Measurements from ENCODE around the gene LRRC27. TPM values are rescaled to one million over a fixed set of nuclear protein-coding genes. Genes with fewer than 3 reads are reported as not detected.
"Not testable (repeated sequence)": the region's sequence is repeated elsewhere in the genome, so short reads cannot be mapped to it uniquely, and the experiment has no call there.

Gene LRRC27
- polyA plus RNA-seq, 2 donors, result 2.3 to 2.6 TPM

DNA sequence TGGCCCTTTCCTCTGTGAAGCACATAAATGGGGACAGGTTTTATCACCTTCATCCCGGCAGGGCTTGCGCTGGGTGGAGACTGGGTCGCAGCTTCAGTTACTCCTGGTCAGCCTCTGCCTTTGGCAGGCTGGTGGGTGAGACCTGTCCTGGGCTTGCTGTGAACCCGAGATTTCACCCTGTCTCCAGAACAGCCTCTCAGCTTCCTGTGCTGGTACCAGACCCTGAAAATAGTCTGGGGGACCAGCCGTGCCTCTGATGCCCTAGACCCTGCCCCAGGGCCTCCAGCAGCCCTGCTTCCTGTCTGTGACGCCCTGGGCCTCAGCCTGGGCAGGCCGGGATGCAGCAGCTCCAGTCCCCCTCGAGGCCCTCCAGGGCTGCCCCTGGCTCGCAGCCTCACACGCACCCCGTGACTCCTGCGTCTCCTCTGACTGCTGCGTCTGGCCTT is 51.8 kb downstream of the LRRC27 start:
- H3K4me3 ChIP-seq (ENCODE audit: low read depth in 1 of 2, low read length in 2 of 2), result no peak overlapping the region
- H3K9me3 ChIP-seq (ENCODE audit: control insufficient read depth in 2 of 2, insufficient read depth in 1 of 2, low read depth in 1 of 2, low read length in 1 of 2), result no peaks in the 10 kb centered on the region
- 64 to 67% methylated on average over 13 of the region's 13 CpGs for WGBS, 2 donors
- H3K27ac ChIP-seq (ENCODE audit: low read depth in 2 of 2, low read length in 1 of 2), result no peak overlapping the region
- no peaks in the 10 kb centered on the region for H3K27me3 ChIP-seq (ENCODE audit: control insufficient read depth in 1 of 2, insufficient read depth in 2 of 2, low read length in 2 of 2)
- no peaks in the 10 kb centered on the region for H3K36me3 ChIP-seq (ENCODE audit: control insufficient read depth in 2 of 2, insufficient read depth in 2 of 2, low read length in 1 of 2)
- H3K4me1 ChIP-seq (ENCODE audit: control insufficient read depth in 2 of 2, insufficient read depth in 2 of 2, low read length in 1 of 2), result peaks cover 0 to 2% of the 10 kb centered on the region in 2 donors

DNA sequence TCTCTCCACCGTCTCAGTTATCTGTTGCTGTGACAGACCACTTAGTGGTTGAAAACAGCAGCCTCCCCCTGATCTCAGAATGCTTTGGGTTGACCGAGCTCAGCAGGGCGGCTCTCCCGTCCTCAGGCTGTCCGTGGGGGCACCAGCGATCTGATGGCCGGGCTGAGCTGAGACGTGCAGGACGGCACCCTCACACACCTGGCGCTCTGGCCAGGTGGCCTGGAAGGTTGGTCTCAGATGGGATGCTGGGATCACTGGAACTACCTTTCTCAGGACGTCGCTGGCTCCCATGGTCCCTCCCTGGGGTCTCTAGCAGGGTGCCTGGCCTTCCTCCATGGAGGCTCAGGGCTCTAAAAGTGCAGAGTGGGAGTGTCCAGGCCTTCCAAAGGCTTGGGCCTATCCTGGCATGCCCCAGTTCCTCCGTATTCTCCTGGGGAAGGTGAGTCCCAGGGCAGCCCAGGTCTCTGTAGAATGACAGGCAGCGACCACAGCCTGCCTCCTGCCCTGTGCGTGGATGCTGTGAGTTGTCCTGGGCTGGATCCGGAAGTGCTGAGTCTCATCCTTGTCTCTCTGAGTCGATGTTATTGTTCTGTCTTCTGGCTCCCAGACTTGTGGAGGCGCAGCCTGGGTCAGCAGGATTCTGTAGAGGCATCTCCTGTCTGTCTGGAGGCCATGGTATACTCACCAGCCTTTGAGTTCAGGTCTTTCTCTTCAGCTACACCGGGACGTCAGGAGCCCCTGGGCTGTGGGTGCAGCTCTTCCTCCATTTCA is 52.8 kb downstream of the LRRC27 start:
- Histone ChIP-seq H3K36me3 (ENCODE audit: control insufficient read depth in 2 of 2, insufficient read depth in 2 of 2, low read length in 1 of 2) (no peaks in the 10 kb centered on the region), H3K4me3 (ENCODE audit: low read depth in 1 of 2, low read length in 2 of 2) (no peak overlapping the region), H3K9me3 (ENCODE audit: control insufficient read depth in 2 of 2, insufficient read depth in 1 of 2, low read depth in 1 of 2, low read length in 1 of 2) (no peaks in the 10 kb centered on the region), H3K27me3 (ENCODE audit: control insufficient read depth in 1 of 2, insufficient read depth in 2 of 2, low read length in 2 of 2) (no peaks in the 10 kb centered on the region), H3K4me1 (ENCODE audit: control insufficient read depth in 2 of 2, insufficient read depth in 2 of 2, low read length in 1 of 2) (peaks cover 0 to 2% of the 10 kb centered on the region in 2 donors), H3K27ac (ENCODE audit: low read depth in 2 of 2, low read length in 1 of 2) (no peak overlapping the region)
- 86 to 88% methylated on average over 20 of the region's 20 CpGs for WGBS, 2 donors

DNA sequence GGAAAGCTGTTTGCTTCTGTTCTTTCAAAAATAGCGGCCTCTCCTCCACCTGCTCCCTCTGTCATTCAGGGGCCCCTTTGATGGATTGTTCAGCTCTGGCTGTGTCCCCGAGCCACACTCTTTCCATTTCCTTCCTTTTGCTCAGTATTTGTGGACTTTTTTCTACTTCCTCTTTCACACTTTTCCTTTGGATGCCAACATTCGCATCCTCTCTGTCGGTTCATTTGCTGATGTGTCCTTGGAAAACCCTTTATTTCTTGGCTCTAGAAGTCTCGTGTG is 53.3 kb downstream of the LRRC27 start:
- Histone ChIP-seq H3K27ac (ENCODE audit: low read depth in 2 of 2, low read length in 1 of 2) (no peak overlapping the region), H3K36me3 (ENCODE audit: control insufficient read depth in 2 of 2, insufficient read depth in 2 of 2, low read length in 1 of 2) (no peaks in the 10 kb centered on the region), H3K4me3 (ENCODE audit: low read depth in 1 of 2, low read length in 2 of 2) (no peak overlapping the region), H3K27me3 (ENCODE audit: control insufficient read depth in 1 of 2, insufficient read depth in 2 of 2, low read length in 2 of 2) (no peaks in the 10 kb centered on the region), H3K4me1 (ENCODE audit: control insufficient read depth in 2 of 2, insufficient read depth in 2 of 2, low read length in 1 of 2) (peaks cover 0 to 2% of the 10 kb centered on the region in 2 donors), H3K9me3 (ENCODE audit: control insufficient read depth in 2 of 2, insufficient read depth in 1 of 2, low read depth in 1 of 2, low read length in 1 of 2) (no peaks in the 10 kb centered on the region)
- 51 to 58% methylated on average over 5 of the region's 5 CpGs for WGBS, 2 donors

DNA sequence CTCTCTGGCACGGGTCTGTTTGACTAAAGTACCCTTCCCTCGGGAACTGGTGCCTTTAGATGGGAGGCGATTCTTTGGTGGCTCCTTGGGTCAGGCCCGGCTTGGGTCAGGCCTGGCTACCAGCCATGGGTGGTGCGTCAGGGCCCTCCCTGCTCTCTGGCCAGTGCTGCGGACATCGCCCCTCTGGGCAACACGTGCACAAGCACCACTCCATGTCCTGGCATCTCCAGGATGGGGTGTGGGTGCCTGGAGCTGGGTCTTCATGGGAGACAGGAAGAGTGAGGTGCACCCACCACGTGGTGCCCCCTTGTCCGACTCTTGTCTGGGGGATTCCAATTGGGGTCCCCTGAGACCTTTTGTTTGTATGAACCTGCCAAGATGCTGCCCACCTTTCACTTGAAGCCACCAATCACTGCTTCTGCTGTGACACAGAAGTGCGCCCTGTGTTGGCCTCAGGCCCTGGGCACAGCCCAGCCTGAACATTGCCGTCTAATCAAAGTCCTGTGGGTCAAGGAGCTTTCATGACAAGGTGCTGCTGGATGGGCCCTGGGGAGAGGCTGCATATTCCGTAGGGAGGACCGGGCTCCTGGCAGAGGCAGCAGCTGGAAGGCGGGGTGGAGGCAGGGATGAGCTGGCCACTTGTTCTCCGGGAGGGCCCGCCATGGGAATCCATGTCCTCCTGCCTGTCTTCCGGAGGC is 53.9 kb downstream of the LRRC27 start:
- Histone ChIP-seq H3K4me3 (ENCODE audit: low read depth in 1 of 2, low read length in 2 of 2) (no peak overlapping the region), H3K36me3 (ENCODE audit: control insufficient read depth in 2 of 2, insufficient read depth in 2 of 2, low read length in 1 of 2) (no peaks in the 10 kb centered on the region), H3K9me3 (ENCODE audit: control insufficient read depth in 2 of 2, insufficient read depth in 1 of 2, low read depth in 1 of 2, low read length in 1 of 2) (no peaks in the 10 kb centered on the region), H3K4me1 (ENCODE audit: control insufficient read depth in 2 of 2, insufficient read depth in 2 of 2, low read length in 1 of 2) (peaks cover 0 to 2% of the 10 kb centered on the region in 2 donors), H3K27me3 (ENCODE audit: control insufficient read depth in 1 of 2, insufficient read depth in 2 of 2, low read length in 2 of 2) (no peaks in the 10 kb centered on the region), H3K27ac (ENCODE audit: low read depth in 2 of 2, low read length in 1 of 2) (no peak overlapping the region)
- 83 to 84% methylated on average over 17 to 18 of the region's 18 CpGs for WGBS, 2 donors

DNA sequence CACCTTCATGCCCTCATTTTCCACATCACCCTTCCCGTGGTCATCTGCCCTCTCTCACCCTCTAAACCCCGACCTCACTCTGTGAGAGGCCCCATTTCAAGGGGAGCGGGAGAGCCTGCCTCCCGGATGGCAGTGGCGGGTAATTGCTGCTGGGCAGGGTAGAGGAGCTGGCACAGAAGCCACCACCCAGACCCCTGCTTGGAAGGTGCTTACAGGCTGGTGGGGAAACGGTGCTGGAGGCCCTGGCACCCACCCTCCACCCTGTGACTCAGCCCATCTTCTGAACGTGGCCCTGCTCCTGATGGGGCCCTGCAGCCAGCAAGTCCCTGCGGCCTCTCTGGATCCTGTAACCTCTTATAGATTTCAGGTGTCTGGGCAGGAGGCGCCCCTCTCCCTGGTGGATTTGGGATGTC is 54.4 kb downstream of the LRRC27 start:
- no peak overlapping the region for H3K4me3 ChIP-seq (ENCODE audit: low read depth in 1 of 2, low read length in 2 of 2)
- H3K36me3 ChIP-seq (ENCODE audit: control insufficient read depth in 2 of 2, insufficient read depth in 2 of 2, low read length in 1 of 2), result no peaks in the 10 kb centered on the region
- 71 to 76% methylated on average over 9 of the region's 9 CpGs for WGBS, 2 donors
- peaks cover 0 to 2% of the 10 kb centered on the region in 2 donors for H3K4me1 ChIP-seq (ENCODE audit: control insufficient read depth in 2 of 2, insufficient read depth in 2 of 2, low read length in 1 of 2)
- H3K27ac ChIP-seq (ENCODE audit: low read depth in 2 of 2, low read length in 1 of 2), result no peak overlapping the region
- H3K27me3 ChIP-seq (ENCODE audit: control insufficient read depth in 1 of 2, insufficient read depth in 2 of 2, low read length in 2 of 2), result no peaks in the 10 kb centered on the region
- no peaks in the 10 kb centered on the region for H3K9me3 ChIP-seq (ENCODE audit: control insufficient read depth in 2 of 2, insufficient read depth in 1 of 2, low read depth in 1 of 2, low read length in 1 of 2)

DNA sequence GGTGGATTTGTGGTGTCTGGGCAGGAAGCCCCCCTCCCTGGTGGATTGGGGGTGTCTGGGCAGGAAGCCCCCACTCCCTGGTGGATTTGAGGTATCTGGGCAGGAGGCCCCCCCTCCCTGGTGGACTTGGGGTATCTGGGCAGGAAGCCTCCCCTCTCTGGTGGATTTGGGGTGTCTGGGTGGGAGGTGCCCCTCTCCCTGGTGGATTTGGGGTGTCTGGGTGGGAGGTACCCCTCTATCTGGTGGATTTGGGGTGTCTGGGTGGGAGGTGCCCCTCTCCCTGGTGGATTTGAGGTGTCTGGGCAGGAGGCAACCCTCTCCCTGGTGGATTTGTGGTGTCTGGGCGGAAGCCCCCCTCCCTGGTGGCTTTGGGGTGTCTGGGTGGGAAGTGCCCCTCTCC is 54.9 kb downstream of the LRRC27 start:
- not testable (repeated sequence) for H3K4me1 ChIP-seq (ENCODE audit: control insufficient read depth in 2 of 2, insufficient read depth in 2 of 2, low read length in 1 of 2); H3K27ac ChIP-seq (ENCODE audit: low read depth in 2 of 2, low read length in 1 of 2); H3K4me3 ChIP-seq (ENCODE audit: low read depth in 1 of 2, low read length in 2 of 2); H3K9me3 ChIP-seq (ENCODE audit: control insufficient read depth in 2 of 2, insufficient read depth in 1 of 2, low read depth in 1 of 2, low read length in 1 of 2); H3K36me3 ChIP-seq (ENCODE audit: control insufficient read depth in 2 of 2, insufficient read depth in 2 of 2, low read length in 1 of 2); H3K27me3 ChIP-seq (ENCODE audit: control insufficient read depth in 1 of 2, insufficient read depth in 2 of 2, low read length in 2 of 2)
- 100% methylated on average over 1 of the region's 1 CpG for WGBS, 2 donors

DNA sequence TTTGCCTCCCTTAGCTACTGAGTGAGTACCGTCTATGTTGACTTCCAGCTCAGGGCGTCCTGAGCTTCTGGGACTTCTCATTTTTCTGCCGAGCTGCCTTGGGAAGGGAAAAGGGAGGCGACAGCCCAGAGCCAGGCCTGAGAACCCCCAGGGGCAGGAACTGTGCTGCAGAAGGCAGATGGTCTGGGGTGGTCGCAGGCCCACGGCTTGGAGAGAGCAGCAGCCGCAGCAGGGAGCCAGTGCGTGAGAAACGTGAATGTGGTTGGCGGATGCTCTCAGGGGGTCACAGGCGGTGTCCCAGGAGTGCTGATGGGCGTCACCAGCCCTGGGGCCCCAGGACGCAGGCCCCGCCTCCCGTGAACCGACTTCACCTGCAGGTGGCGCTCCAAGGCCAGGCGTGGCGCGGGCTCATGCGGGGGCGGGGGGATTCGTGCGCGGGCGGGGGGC is 55.8 kb downstream of the LRRC27 start:
- 3 to 6% methylated on average over 20 to 26 of the region's 26 CpGs for WGBS, 2 donors
- no peaks in the 10 kb centered on the region for H3K27me3 ChIP-seq (ENCODE audit: control insufficient read depth in 1 of 2, insufficient read depth in 2 of 2, low read length in 2 of 2)
- no peaks in the 10 kb centered on the region for H3K36me3 ChIP-seq (ENCODE audit: control insufficient read depth in 2 of 2, insufficient read depth in 2 of 2, low read length in 1 of 2)
- H3K9me3 ChIP-seq (ENCODE audit: control insufficient read depth in 2 of 2, insufficient read depth in 1 of 2, low read depth in 1 of 2, low read length in 1 of 2), result no peaks in the 10 kb centered on the region
- peaks cover 0 to 2% of the 10 kb centered on the region in 2 donors for H3K4me1 ChIP-seq (ENCODE audit: control insufficient read depth in 2 of 2, insufficient read depth in 2 of 2, low read length in 1 of 2)
- no peak overlapping the region for H3K27ac ChIP-seq (ENCODE audit: low read depth in 2 of 2, low read length in 1 of 2)
- no peak overlapping the region for H3K4me3 ChIP-seq (ENCODE audit: low read depth in 1 of 2, low read length in 2 of 2)

DNA sequence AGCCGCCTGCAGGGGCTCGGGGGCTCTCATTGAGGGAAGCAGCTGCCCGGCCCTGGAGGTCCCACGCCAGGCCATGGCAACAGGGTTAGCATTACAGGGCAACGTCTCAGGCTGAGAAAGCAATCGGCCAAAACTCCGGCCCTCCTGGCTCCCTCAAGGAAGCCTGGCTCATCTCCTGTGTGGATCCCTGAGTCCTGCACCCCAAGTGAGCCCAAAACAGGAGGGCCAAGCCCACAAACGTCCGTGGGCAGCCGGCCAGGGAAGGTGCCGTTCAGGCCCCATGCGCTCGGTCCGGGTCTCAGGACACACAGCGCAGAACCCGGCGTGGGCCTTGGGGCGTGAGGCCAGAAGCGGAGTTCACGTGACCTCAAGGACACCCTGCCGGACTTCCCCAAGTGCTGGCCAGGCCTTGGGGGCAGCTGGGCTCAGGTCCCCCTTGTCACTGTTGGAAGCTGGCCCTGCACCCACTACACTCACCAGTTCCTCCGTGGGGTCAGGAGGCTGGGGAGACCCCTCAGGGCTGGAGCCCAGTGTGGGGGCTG is 57.0 kb downstream of the LRRC27 start:
- Histone ChIP-seq H3K27ac (ENCODE audit: low read depth in 2 of 2, low read length in 1 of 2) (no peak overlapping the region), H3K4me1 (ENCODE audit: control insufficient read depth in 2 of 2, insufficient read depth in 2 of 2, low read length in 1 of 2) (peaks cover 0 to 2% of the 10 kb centered on the region in 2 donors), H3K36me3 (ENCODE audit: control insufficient read depth in 2 of 2, insufficient read depth in 2 of 2, low read length in 1 of 2) (no peaks in the 10 kb centered on the region), H3K9me3 (ENCODE audit: control insufficient read depth in 2 of 2, insufficient read depth in 1 of 2, low read depth in 1 of 2, low read length in 1 of 2) (peaks cover 0 to 2% of the 10 kb centered on the region in 2 donors), H3K4me3 (ENCODE audit: low read depth in 1 of 2, low read length in 2 of 2) (no peak overlapping the region), H3K27me3 (ENCODE audit: control insufficient read depth in 1 of 2, insufficient read depth in 2 of 2, low read length in 2 of 2) (no peaks in the 10 kb centered on the region)
- WGBS, 2 donors, result 34 to 43% methylated on average over 17 to 22 of the region's 22 CpGs

DNA sequence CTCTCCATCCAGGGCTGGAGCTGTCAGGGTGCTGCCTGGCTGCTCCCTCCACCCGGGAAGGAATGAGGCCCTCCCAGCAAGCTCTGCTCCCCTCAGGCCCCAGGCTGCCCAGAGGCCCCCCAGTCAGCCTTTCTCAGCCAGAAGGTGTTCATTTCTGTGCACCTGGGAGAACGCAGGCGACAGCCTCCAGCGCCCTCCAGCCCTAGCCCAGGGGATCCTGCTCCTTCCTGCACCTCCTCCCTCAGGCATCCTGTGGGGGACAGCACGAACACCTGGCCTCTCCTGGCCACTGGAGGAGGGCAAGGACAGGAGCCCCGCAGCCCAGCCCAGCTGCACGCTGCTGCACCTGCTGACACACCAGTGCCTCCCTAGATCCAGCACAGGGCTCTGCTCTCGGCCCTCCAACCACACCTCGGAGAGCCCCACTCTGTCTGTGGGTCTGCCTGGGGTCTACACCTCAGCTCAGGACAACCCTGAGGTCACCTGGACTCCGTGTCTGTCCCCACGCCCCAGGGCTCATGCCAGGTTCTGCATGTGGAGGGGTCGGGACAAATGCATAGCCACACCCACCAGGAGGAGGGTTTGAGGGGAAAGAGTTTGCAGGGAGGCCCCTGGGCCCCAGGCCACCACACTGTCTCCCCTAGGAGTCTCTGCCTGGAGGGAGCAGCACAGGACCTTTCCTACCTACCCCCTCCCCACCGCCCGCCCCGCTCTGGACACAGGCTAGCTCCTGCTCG is 57.6 kb downstream of the LRRC27 start:
- H3K9me3 ChIP-seq (ENCODE audit: control insufficient read depth in 2 of 2, insufficient read depth in 1 of 2, low read depth in 1 of 2, low read length in 1 of 2), result peaks cover 0 to 2% of the 10 kb centered on the region in 2 donors
- WGBS, 2 donors, result 61% methylated on average over 16 of the region's 16 CpGs
- no peaks in the 10 kb centered on the region for H3K36me3 ChIP-seq (ENCODE audit: control insufficient read depth in 2 of 2, insufficient read depth in 2 of 2, low read length in 1 of 2)
- no peaks in the 10 kb centered on the region for H3K27me3 ChIP-seq (ENCODE audit: control insufficient read depth in 1 of 2, insufficient read depth in 2 of 2, low read length in 2 of 2)
- peaks cover 0 to 2% of the 10 kb centered on the region in 2 donors for H3K4me1 ChIP-seq (ENCODE audit: control insufficient read depth in 2 of 2, insufficient read depth in 2 of 2, low read length in 1 of 2)
- no peak overlapping the region for H3K27ac ChIP-seq (ENCODE audit: low read depth in 2 of 2, low read length in 1 of 2)
- H3K4me3 ChIP-seq (ENCODE audit: low read depth in 1 of 2, low read length in 2 of 2), result no peak overlapping the region
